ENCODE measurements around the gene MUC20. TPM values are rescaled to one million over a fixed set of nuclear protein-coding genes. Genes with fewer than 3 reads are reported as not detected.

MUC20 gene
- total RNA-seq, 1 experiment from 2014 or later, result not detected

- H3K9me3 ChIP-seq (ENCODE audit: control insufficient read depth, insufficient read depth, low read depth, low read length), result no peaks in the 10 kb centered on the region
- DNase-seq (ENCODE audit: low read depth, low spot score) (no peak), ATAC-seq (no peak)
- H3K27ac ChIP-seq (ENCODE audit: low read length), result no peak overlapping the region
- no TSS peak for BruUV-seq (replicated peaks)
- in situ Hi-C loops (cut with HindIII; ENCODE audit: low pct_unique_long_range_greater_than_20kb, low sequenced_read_pairs) (no loop called here), intact Hi-C loops (cut with micrococcal nuclease; ENCODE audit: unreplicated experiment) (no loop called here)
- H3K4me3 ChIP-seq (ENCODE audit: low read depth in 2 of 2, low read length in 2 of 2), result no peak overlapping the region
- H3K27me3 ChIP-seq (ENCODE audit: control insufficient read depth, insufficient read depth, low read length), result 0 out of 2 replicates have a peak, but pooled peaks cover 2% of the 10 kb centered on the region
- CTCF ChIA-PET, result interaction anchor here (0.6 kb wide), 1 partner anchor 22 kb away, joined by 5 read pairs; no protein-coding TSS in a partner anchor
- no peaks in the 10 kb centered on the region; the same call in 1 of the 2 replicates for H3K4me1 ChIP-seq (ENCODE audit: control insufficient read depth, insufficient read depth, low read length)
- no peaks in the 10 kb centered on the region for H3K36me3 ChIP-seq (ENCODE audit: control insufficient read depth, insufficient read depth, low read length)
- no peak for TF ChIP-seq POLR2AphosphoS5 (IDR thresholded peaks at IDR 0.05; ENCODE audit: low read depth, low read length)
- TF ChIP-seq TCF7L2 (IDR thresholded peaks at IDR 0.05; ENCODE audit: low read depth, low read length), result no peak
- TF ChIP-seq SIN3A (IDR thresholded peaks at IDR 0.05; ENCODE audit: borderline replicate concordance, insufficient read depth, low read depth, low read length), result no peak
- TF ChIP-seq REST (IDR thresholded peaks at IDR 0.05; ENCODE audit: insufficient read depth in 1 of 2, low read depth in 2 of 2, low read length in 1 of 2), result no peak
- TF ChIP-seq CTCF (IDR thresholded peaks at IDR 0.05), result no peak
- POLR2A ChIA-PET, result no interaction called here
Measured at GRCh38 chr3:195757827-195758226, 37.0 kb downstream of the MUC20 start.

- Histone ChIP-seq H3K36me3 (ENCODE audit: control insufficient read depth, insufficient read depth, low read length) (no peaks in the 10 kb centered on the region), H3K4me1 (ENCODE audit: control insufficient read depth, insufficient read depth, low read length) (no peaks in the 10 kb centered on the region; the same call in 1 of the 2 replicates), H3K4me3 (ENCODE audit: low read depth in 2 of 2, low read length in 2 of 2) (no peak overlapping the region), H3K27ac (ENCODE audit: low read length) (no peak overlapping the region), H3K27me3 (ENCODE audit: control insufficient read depth, insufficient read depth, low read length) (0 out of 2 replicates have a peak, but pooled peaks cover 2% of the 10 kb centered on the region), H3K9me3 (ENCODE audit: control insufficient read depth, insufficient read depth, low read depth, low read length) (no peaks in the 10 kb centered on the region)
- no TSS peak for BruUV-seq (replicated peaks)
- no peak for ATAC-seq
- in situ Hi-C loops (cut with HindIII; ENCODE audit: low pct_unique_long_range_greater_than_20kb, low sequenced_read_pairs), result no loop called here
- POLR2A ChIA-PET, result no interaction called here
- CTCF ChIA-PET, result no interaction called here
- intact Hi-C loops (cut with micrococcal nuclease; ENCODE audit: unreplicated experiment), result no loop called here
- no peak for DNase-seq (ENCODE audit: low read depth, low spot score)
- no peak for TF ChIP-seq CTCF (IDR thresholded peaks at IDR 0.05)
- no peak for TF ChIP-seq TCF7L2 (IDR thresholded peaks at IDR 0.05; ENCODE audit: low read depth, low read length)
- no peak for TF ChIP-seq SIN3A (IDR thresholded peaks at IDR 0.05; ENCODE audit: borderline replicate concordance, insufficient read depth, low read depth, low read length)
- TF ChIP-seq POLR2AphosphoS5 (IDR thresholded peaks at IDR 0.05; ENCODE audit: low read depth, low read length), result no peak
- TF ChIP-seq REST (IDR thresholded peaks at IDR 0.05; ENCODE audit: insufficient read depth in 1 of 2, low read depth in 2 of 2, low read length in 1 of 2), result no peak
Measured at GRCh38 chr3:195758721-195759353, 38.1 kb downstream of the MUC20 start.
